Activated naive CD4-positive, alpha-beta T cell treated with anti-CD3 and anti-CD28 coated beads, Interleukin-2, amount 50 U/mL, for 72 hours (primary cell): ENCODE measurements around the gene NAA30. TPM values are rescaled to one million over a fixed set of nuclear protein-coding genes. Genes with fewer than 3 reads are reported as not detected.
A peak's percentile ranks its signal among the peaks of the same experiment; 100 is the strongest.

Experiments
- ATAC-seq, 2 donors: fragments of 150-1000 bp; cut with Tn5 transposase; 2 replicates each; pipeline ENCODE4 v1.10.0; 2021; ENCODE audit warnings: mild to moderate bottlenecking in 2 of 2, moderate library complexity in 2 of 2
- DNase-seq, 2 donors: peaks; one replicate each; pipeline ENCODE4 v3.0.0; 2021 to 2022; ENCODE audit warnings: low spot score in 2 of 2
- H3K27ac Mint-ChIP-seq, 2 donors: one replicate each; pipeline ENCODE4 v1.8.0; 2022; ENCODE audit warnings: mild to moderate bottlenecking in 2 of 2, mixed read lengths in 2 of 2
- H3K36me3 Mint-ChIP-seq, 2 donors: one replicate each; pipeline ENCODE4 v1.8.0; 2022; ENCODE audit warnings: mixed read lengths in 2 of 2
- H3K9me3 Mint-ChIP-seq, 2 donors: one replicate each; pipeline ENCODE4 v1.8.0; 2022; ENCODE audit warnings: mixed read lengths in 2 of 2
- total RNA-seq, 2 donors: library from RNA; stranded (reverse); gene quantifications; one replicate each; pipeline ENCODE4 v1.2.3, GENCODE V29; 2022

The NAA30 gene
- total RNA-seq, 2 donors from 2014 or later = 14.5 to 15.7 TPM

- no peaks in the 10 kb centered on the region for H3K9me3 Mint-ChIP-seq
- H3K36me3 Mint-ChIP-seq = peaks cover 6 to 13% of the 10 kb centered on the region in 2 donors
- no peak for ATAC-seq
- no peak overlapping the region for H3K27ac Mint-ChIP-seq
- DNase-seq = no peak
These were observed 2.3 kb upstream of the NAA30 start for GRCh38 chr14:57388067-57388466.

GRCh38 chr14:57389646-57390036, 745 bp upstream of the NAA30 start:
- no peaks in the 10 kb centered on the region for H3K9me3 Mint-ChIP-seq
- H3K27ac Mint-ChIP-seq = peak overlapping the region; percentile 93 to 95
- no peak for ATAC-seq
- peaks cover 6 to 21% of the 10 kb centered on the region in 2 donors for H3K36me3 Mint-ChIP-seq
- no peak for DNase-seq

GRCh38 chr14:57390806-57391516, 575 bp downstream of the NAA30 start:
- Mint-ChIP-seq H3K36me3 (peaks cover 6 to 21% of the 10 kb centered on the region in 2 donors), H3K27ac (peak overlapping the region; percentile 50 to 93), H3K9me3 (no peaks in the 10 kb centered on the region)
- DNase-seq (peak; percentile 36 to 68), ATAC-seq (peak; percentile 39 to 51)

- Mint-ChIP-seq H3K36me3 (peaks cover 6 to 26% of the 10 kb centered on the region in 2 donors), H3K27ac (peak overlapping the region; percentile 36 to 93), H3K9me3 (no peaks in the 10 kb centered on the region)
- DNase-seq (no peak), ATAC-seq (no peak)
These were observed 1.3 kb downstream of the NAA30 start for GRCh38 chr14:57391517-57392195.

- no peak overlapping the region for H3K27ac Mint-ChIP-seq
- ATAC-seq = no peak
- no peak for DNase-seq
- H3K9me3 Mint-ChIP-seq = no peaks in the 10 kb centered on the region
- peaks cover 6 to 33% of the 10 kb centered on the region in 2 donors for H3K36me3 Mint-ChIP-seq
These were observed 2.4 kb downstream of the NAA30 start for GRCh38 chr14:57392830-57393229.

GRCh38 chr14:57400556-57401494, 10.4 kb downstream of the NAA30 start:
- Mint-ChIP-seq H3K36me3 (peaks cover 0 to 40% of the 10 kb centered on the region in 2 donors), H3K9me3 (no peaks in the 10 kb centered on the region), H3K27ac (no peak overlapping the region)
- ATAC-seq (no peak), DNase-seq (no peak)

GRCh38 chr14:57401501-57401900, 11.1 kb downstream of the NAA30 start:
- H3K9me3 Mint-ChIP-seq = no peaks in the 10 kb centered on the region
- no peak overlapping the region for H3K27ac Mint-ChIP-seq
- DNase-seq (no peak), ATAC-seq (no peak)
- H3K36me3 Mint-ChIP-seq = peaks cover 0 to 37% of the 10 kb centered on the region in 2 donors

GRCh38 chr14:57402173-57402852, 11.9 kb downstream of the NAA30 start:
- Mint-ChIP-seq H3K36me3 (peaks cover 4 to 33% of the 10 kb centered on the region in 2 donors), H3K9me3 (no peaks in the 10 kb centered on the region)

GRCh38 chr14:57403521-57403864, 13.1 kb downstream of the NAA30 start:
- Mint-ChIP-seq H3K27ac (no peak overlapping the region), H3K9me3 (no peaks in the 10 kb centered on the region), H3K36me3 (peaks cover 5 to 40% of the 10 kb centered on the region in 2 donors)
- peak in 1 of 2 donors; percentile 73 for ATAC-seq
- DNase-seq = no peak

More at GRCh38 chr14:57402173-57402852, 11.9 kb downstream of the NAA30 start:
- peak overlapping the region in 1 of 2 donors; percentile 79 for H3K27ac Mint-ChIP-seq
- DNase-seq = no peak
- ATAC-seq = no peak

- DNase-seq = no peak
- no peak overlapping the region for H3K27ac Mint-ChIP-seq
- H3K9me3 Mint-ChIP-seq = no peaks in the 10 kb centered on the region
- ATAC-seq = no peak
- H3K36me3 Mint-ChIP-seq = peaks cover 5 to 32% of the 10 kb centered on the region in 2 donors
These were observed 15.2 kb downstream of the NAA30 start for GRCh38 chr14:57405562-57405961.

GRCh38 chr14:57408037-57408436, 17.7 kb downstream of the NAA30 start:
- DNase-seq = no peak
- ATAC-seq = no peak
- Mint-ChIP-seq H3K9me3 (no peaks in the 10 kb centered on the region), H3K27ac (no peak overlapping the region), H3K36me3 (peaks cover 5 to 37% of the 10 kb centered on the region in 2 donors)

- no peak for DNase-seq
- no peak overlapping the region for H3K27ac Mint-ChIP-seq
- H3K9me3 Mint-ChIP-seq = no peaks in the 10 kb centered on the region
- no peak for ATAC-seq
- H3K36me3 Mint-ChIP-seq = peaks cover 5 to 37% of the 10 kb centered on the region in 2 donors
These were observed 18.2 kb downstream of the NAA30 start for GRCh38 chr14:57408634-57409033.

- Mint-ChIP-seq H3K9me3 (no peaks in the 10 kb centered on the region), H3K27ac (peak overlapping the region in 1 of 2 donors; percentile 81), H3K36me3 (peaks cover under 1 to 21% of the 10 kb centered on the region in 2 donors)
- DNase-seq (no peak), ATAC-seq (no peak)
These were observed 22.0 kb downstream of the NAA30 start for GRCh38 chr14:57412341-57412740.

- H3K36me3 Mint-ChIP-seq = peaks cover 0 to 14% of the 10 kb centered on the region in 2 donors
- no peak for DNase-seq
- ATAC-seq = no peak
- H3K9me3 Mint-ChIP-seq = no peaks in the 10 kb centered on the region
- no peak overlapping the region for H3K27ac Mint-ChIP-seq
These were observed 23.5 kb downstream of the NAA30 start for GRCh38 chr14:57413849-57414248.

GRCh38 chr14:57417228-57417627, 26.8 kb downstream of the NAA30 start:
- Mint-ChIP-seq H3K27ac (no peak overlapping the region), H3K9me3 (no peaks in the 10 kb centered on the region), H3K36me3 (peaks cover 0 to 2% of the 10 kb centered on the region in 2 donors)
- ATAC-seq (no peak), DNase-seq (no peak)

- Mint-ChIP-seq H3K9me3 (no peaks in the 10 kb centered on the region), H3K36me3 (no peaks in the 10 kb centered on the region), H3K27ac (no peak overlapping the region)
- no peak for ATAC-seq
- no peak for DNase-seq
These were observed 28.6 kb downstream of the NAA30 start for GRCh38 chr14:57418999-57419398.
